ENCODE measurements around the gene EIF2AK3.

DNA sequence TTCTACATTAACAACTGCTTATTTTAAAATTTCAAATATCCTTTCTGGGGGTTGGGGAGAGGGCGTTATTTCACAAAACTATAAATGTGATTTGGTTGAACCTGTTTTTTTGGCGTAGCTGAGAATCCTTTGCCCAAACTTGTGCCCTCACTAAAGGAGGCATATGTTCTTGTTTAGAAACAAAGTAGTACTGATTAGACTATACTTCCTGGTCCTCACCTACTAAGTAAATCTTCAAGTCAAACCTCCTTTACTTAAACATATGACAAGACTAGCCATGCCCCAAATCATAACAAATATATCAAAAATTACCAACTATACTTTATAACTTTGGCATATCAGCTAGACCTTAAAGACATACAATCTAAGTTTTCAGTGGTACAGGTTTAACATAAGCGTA, 5.8 kb downstream of the EIF2AK3 start:
- TF ChIP-seq, protein P1, sequence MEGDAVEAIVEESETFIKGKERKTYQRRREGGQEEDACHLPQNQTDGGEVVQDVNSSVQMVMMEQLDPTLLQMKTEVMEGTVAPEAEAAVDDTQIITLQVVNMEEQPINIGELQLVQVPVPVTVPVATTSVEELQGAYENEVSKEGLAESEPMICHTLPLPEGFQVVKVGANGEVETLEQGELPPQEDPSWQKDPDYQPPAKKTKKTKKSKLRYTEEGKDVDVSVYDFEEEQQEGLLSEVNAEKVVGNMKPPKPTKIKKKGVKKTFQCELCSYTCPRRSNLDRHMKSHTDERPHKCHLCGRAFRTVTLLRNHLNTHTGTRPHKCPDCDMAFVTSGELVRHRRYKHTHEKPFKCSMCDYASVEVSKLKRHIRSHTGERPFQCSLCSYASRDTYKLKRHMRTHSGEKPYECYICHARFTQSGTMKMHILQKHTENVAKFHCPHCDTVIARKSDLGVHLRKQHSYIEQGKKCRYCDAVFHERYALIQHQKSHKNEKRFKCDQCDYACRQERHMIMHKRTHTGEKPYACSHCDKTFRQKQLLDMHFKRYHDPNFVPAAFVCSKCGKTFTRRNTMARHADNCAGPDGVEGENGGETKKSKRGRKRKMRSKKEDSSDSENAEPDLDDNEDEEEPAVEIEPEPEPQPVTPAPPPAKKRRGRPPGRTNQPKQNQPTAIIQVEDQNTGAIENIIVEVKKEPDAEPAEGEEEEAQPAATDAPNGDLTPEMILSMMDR (IDR thresholded peaks at IDR 0.05; ENCODE audit: insufficient read depth, low read depth, low read length) = no peak
- no peak for TF ChIP-seq EZH2 (IDR thresholded peaks at IDR 0.05; ENCODE audit: insufficient read depth, low read length)

All from astrocyte (in vitro differentiated cells and primary cell).